ENCODE data around the gene FRRS1. TPM values are rescaled to one million over a fixed set of nuclear protein-coding genes. Genes with fewer than 3 reads are reported as not detected.

The FRRS1 gene
- total RNA-seq, 4 donors from 2014 or later = 10.4 to 12.9 (median 11.3) TPM

GRCh38 chr1:99749504-99750347 is 16.7 kb downstream of the FRRS1 start:
- Histone ChIP-seq H3K36me3 (no peaks in the 10 kb centered on the region), H3K4me3 (replicated peaks in 1 of 3) (no peak overlapping the region), H3K27ac (no peak overlapping the region), H3K27me3 (no peaks in the 10 kb centered on the region), H3K4me1 (no peaks in the 10 kb centered on the region), H3K9me3 (no peaks in the 10 kb centered on the region)
- TF ChIP-seq POLR2A (IDR thresholded peaks at IDR 0.05) (no peak), CTCF (IDR thresholded peaks at IDR 0.05) (no peak)
- intact Hi-C loops (cut with DNase I) = no loop called here
- no peak for DNase-seq
- WGBS, 2 donors = 73 to 86% methylated on average over 2 of the region's 2 CpGs

DNA sequence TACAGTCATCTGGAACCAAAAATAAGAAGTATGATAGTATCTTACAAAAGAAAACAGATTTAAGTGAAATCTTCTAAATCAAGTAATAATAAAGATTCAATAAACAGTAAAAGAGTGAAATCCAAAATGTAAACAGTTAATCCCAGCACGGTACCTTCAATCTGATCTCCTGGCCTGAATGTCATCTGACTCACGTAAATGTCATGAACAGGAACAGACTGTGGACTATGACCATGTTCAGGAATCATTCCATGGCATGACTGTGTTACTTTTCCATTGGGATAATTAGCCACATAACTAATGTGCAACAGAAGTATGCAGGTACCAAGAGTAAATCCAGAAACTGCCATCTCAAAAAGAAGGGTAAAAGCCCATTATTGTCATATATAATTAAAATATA is 18.0 kb downstream of the FRRS1 start:
- no peak for DNase-seq
- Histone ChIP-seq H3K36me3 (no peaks in the 10 kb centered on the region), H3K27me3 (no peaks in the 10 kb centered on the region), H3K9me3 (no peaks in the 10 kb centered on the region), H3K4me3 (replicated peaks in 1 of 3) (no peak overlapping the region), H3K4me1 (no peaks in the 10 kb centered on the region), H3K27ac (no peak overlapping the region)
- TF ChIP-seq POLR2A (IDR thresholded peaks at IDR 0.05) = no peak
- TF ChIP-seq CTCF (IDR thresholded peaks at IDR 0.05) = no peak
- WGBS, 2 donors = 86 to 89% methylated on average over 2 of the region's 2 CpGs
- intact Hi-C loops (cut with DNase I) = no loop called here

DNA sequence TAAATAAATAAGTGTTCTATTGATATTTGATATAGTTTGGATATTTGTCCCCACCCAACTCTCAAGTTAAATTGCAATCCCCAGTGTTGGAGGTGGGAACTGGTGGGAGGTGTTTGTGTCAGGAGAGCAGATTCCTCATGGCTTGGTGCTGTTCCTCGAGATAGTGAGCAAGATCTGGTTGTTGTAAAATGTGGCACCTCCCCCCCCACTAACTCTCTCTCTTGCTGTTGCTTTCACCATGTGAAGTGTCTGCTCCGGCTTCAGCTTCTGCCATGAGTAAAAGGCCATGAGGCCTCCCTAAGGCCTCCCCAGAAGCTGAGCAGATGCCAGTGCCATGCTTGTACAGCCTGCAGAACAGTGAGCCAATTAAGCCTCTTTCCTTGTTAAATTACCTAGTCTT is 20.8 kb downstream of the FRRS1 start:
- no peak for TF ChIP-seq POLR2A (IDR thresholded peaks at IDR 0.05)
- TF ChIP-seq CTCF (IDR thresholded peaks at IDR 0.05) = no peak
- WGBS, 2 donors = 94 to 100% methylated on average over 2 of the region's 2 CpGs
- H3K27ac ChIP-seq = no peak overlapping the region

DNA sequence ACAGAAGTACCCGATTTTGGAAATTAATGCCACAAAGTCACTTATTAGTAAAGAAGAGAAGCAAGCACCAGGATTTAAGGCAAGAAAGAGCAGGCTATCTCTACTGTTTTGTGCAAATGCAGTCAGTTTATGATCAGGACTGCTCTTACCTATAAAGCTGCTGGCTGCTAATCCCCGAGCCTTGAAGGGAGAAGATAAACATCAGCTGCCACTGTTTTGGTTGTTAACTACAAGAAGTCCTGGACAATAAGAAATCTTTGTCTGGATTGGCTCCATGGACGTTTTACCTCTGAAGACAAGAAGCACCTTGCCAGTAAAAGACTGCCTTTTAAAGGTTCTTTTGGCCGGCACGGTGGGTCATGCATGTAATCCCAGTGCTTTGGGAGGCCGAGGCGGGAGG is 21.4 kb downstream of the FRRS1 start:
- no peaks in the 10 kb centered on the region for H3K27me3 ChIP-seq
- H3K4me3 ChIP-seq (replicated peaks in 1 of 3) = no peak overlapping the region
- intact Hi-C loops (cut with DNase I) = no loop called here
- no peaks in the 10 kb centered on the region for H3K4me1 ChIP-seq
- no peak overlapping the region for H3K27ac ChIP-seq
- H3K9me3 ChIP-seq = no peaks in the 10 kb centered on the region
- H3K36me3 ChIP-seq = peaks cover 0 to 6% of the 10 kb centered on the region in 2 donors
- 92 to 96% methylated on average over 7 of the region's 7 CpGs for WGBS, 2 donors
- no peak for TF ChIP-seq POLR2A (IDR thresholded peaks at IDR 0.05)
- no peak for TF ChIP-seq CTCF (IDR thresholded peaks at IDR 0.05)
- DNase-seq = no peak

More for the DNA sequence above, 20.8 kb downstream of the FRRS1 start:
- DNase-seq = no peak
- H3K4me1 ChIP-seq = no peaks in the 10 kb centered on the region
- no peak overlapping the region for H3K4me3 ChIP-seq (replicated peaks in 1 of 3)
- no peaks in the 10 kb centered on the region for H3K36me3 ChIP-seq
- intact Hi-C loops (cut with DNase I) = no loop called here
- H3K27me3 ChIP-seq = no peaks in the 10 kb centered on the region
- H3K9me3 ChIP-seq = no peaks in the 10 kb centered on the region

DNA sequence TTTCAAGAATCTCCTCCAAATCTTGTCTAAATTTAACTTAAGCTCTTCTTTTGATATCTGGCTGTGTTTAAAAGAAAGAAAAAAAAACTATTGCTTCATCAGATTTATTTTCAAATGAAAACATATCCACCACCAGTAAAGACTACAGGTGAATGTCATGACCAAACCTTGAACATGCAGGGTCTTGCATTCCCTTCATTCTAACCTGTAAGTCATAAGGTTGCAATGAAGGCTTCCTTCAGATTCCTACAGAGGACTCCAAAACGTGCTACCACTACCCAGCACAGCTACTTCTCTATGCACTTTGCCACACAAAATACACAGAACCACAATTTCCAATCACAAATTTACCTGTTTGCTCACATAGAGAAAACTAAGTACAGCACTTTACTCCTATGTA is 26.3 kb downstream of the FRRS1 start:
- TF ChIP-seq CTCF (IDR thresholded peaks at IDR 0.05) = no peak
- no peak for TF ChIP-seq POLR2A (IDR thresholded peaks at IDR 0.05)
- no peaks in the 10 kb centered on the region for H3K4me1 ChIP-seq
- peaks cover 0 to 8% of the 10 kb centered on the region in 2 donors for H3K36me3 ChIP-seq
- no peak overlapping the region for H3K27ac ChIP-seq
- no peaks in the 10 kb centered on the region for H3K9me3 ChIP-seq
- DNase-seq = no peak
- H3K27me3 ChIP-seq = no peaks in the 10 kb centered on the region
- intact Hi-C loops (cut with DNase I) = no loop called here
- no peak overlapping the region for H3K4me3 ChIP-seq (replicated peaks in 1 of 3)
- WGBS, 2 donors = 63 to 78% methylated on average over 1 of the region's 1 CpG
